ENCODE measurements around the gene TBC1D13.

TBC1D13 gene

DNA sequence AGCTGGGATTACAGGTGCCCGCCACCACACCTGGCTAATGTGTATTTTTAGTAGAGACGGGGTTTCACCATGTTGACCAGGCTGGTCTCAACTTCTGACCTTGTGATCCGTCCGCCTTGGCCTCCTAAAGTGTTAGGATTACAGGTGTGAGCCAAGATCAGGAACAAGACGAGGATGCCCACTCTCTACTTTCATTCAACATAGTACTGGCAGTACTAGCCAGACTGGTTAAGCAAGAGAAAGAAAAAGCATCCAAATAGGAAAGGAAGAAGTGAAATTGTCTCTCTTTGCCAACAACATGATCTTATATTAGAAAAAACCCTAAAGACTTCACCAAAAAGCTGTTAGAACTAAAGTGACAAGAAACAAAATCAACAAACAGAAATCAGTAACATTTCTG, 23.8 kb downstream of the TBC1D13 start:
- Histone ChIP-seq H4K20me1 (ENCODE audit: control insufficient read depth, insufficient read depth, low read depth, low read length) (no peaks in the 10 kb centered on the region), H3K4me3 (ENCODE audit: low read length) (no peak overlapping the region), H3K4me2 (ENCODE audit: low read length) (no peak overlapping the region), H3K79me2 (ENCODE audit: control insufficient read depth, low read length) (no peaks in the 10 kb centered on the region), H3K9me2 (replicated peaks; ENCODE audit: control insufficient read depth, low read length) (no peaks in the 10 kb centered on the region), H3K27me3 (ENCODE audit: control insufficient read depth, low read length) (no peaks in the 10 kb centered on the region), H3K9me3 (ENCODE audit: control insufficient read depth, insufficient read depth, low read length) (no peaks in the 10 kb centered on the region), H3K27ac (ENCODE audit: low read depth, low read length) (no peak overlapping the region), H3K4me1 (ENCODE audit: control insufficient read depth, low read length) (peaks cover 8% of the 10 kb centered on the region), H3F3A (ENCODE audit: control insufficient read depth, insufficient read depth) (peaks cover 3% of the 10 kb centered on the region; the same call in 1 of the 2 replicates), H3K36me3 (ENCODE audit: control insufficient read depth, low read length) (peaks cover 16% of the 10 kb centered on the region)
- TF ChIP-seq EZH2phosphoT487 (IDR thresholded peaks at IDR 0.05; ENCODE audit: borderline replicate concordance, low read length), result no peak

DNA sequence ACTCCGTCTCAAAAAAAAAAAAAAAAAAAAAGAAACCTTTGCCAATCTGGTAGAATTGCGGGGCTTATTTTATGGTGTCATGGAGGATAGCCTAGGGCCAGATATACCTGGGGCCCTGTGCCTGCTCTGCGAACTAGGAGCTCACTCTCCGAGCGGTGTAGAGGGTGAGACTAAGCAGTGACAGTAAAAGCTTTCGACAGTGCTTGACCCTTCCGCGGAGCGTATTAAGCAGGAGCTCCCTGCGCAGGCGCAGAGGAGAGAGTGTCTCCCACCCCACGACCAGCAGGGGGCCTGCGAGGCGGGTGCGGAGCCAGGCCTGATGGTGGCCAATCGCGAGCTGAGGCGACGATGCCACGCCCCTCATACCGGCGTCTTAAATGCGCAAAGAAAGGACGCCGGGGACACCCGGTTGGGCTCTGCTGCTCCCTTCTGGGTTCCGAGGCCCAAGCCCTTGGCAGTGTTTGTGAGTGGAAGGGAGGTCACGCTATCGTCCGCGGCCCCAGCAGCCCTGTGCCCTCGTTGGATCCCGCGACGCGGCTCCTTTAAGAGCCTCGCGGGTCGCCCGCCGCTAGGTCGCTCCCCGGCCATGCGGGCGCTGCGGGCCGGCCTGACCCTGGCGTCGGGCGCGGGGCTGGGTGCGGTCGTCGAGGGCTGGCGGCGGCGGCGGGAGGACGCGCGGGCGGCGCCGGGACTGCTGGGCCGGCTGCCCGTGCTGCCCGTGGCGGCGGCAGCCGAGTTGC, 31.2 kb downstream of the TBC1D13 start, which contains the start of gene ENDOG:
Gene ENDOG, plus strand, starts transcription at position 402 of the 740 bp plus-strand sequence. Its CDS starts 185 bp downstream, at position 587.
- Histone ChIP-seq H3K4me3 (ENCODE audit: low read length) (peak within 1 kb of the TSS; percentile 89), H3K9me2 (replicated peaks; ENCODE audit: control insufficient read depth, low read length) (no peaks in the 10 kb centered on the region), H3K9me3 (ENCODE audit: control insufficient read depth, insufficient read depth, low read length) (no peaks in the 10 kb centered on the region), H3K4me2 (ENCODE audit: low read length) (peak within 1 kb of the TSS; percentile 98), H3F3A (ENCODE audit: control insufficient read depth, insufficient read depth) (no peaks in the 10 kb centered on the region), H3K27me3 (ENCODE audit: control insufficient read depth, low read length) (no peaks in the 10 kb centered on the region), H3K79me2 (ENCODE audit: control insufficient read depth, low read length) (peaks cover 19% of the 10 kb centered on the region), H4K20me1 (ENCODE audit: control insufficient read depth, insufficient read depth, low read depth, low read length) (no peaks in the 10 kb centered on the region), H3K4me1 (ENCODE audit: control insufficient read depth, low read length) (peaks cover 29% of the 10 kb centered on the region), H3K27ac (ENCODE audit: low read depth, low read length) (peak within 1 kb of the TSS; percentile 32; the same call in 1 of the 2 replicates), H3K36me3 (ENCODE audit: control insufficient read depth, low read length) (peaks cover 42% of the 10 kb centered on the region)
- TF ChIP-seq, protein P1, sequence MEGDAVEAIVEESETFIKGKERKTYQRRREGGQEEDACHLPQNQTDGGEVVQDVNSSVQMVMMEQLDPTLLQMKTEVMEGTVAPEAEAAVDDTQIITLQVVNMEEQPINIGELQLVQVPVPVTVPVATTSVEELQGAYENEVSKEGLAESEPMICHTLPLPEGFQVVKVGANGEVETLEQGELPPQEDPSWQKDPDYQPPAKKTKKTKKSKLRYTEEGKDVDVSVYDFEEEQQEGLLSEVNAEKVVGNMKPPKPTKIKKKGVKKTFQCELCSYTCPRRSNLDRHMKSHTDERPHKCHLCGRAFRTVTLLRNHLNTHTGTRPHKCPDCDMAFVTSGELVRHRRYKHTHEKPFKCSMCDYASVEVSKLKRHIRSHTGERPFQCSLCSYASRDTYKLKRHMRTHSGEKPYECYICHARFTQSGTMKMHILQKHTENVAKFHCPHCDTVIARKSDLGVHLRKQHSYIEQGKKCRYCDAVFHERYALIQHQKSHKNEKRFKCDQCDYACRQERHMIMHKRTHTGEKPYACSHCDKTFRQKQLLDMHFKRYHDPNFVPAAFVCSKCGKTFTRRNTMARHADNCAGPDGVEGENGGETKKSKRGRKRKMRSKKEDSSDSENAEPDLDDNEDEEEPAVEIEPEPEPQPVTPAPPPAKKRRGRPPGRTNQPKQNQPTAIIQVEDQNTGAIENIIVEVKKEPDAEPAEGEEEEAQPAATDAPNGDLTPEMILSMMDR (IDR thresholded peaks at IDR 0.05; ENCODE audit: low read depth, low read length, poor library complexity, severe bottlenecking), result peak; percentile 87
- TF ChIP-seq EZH2phosphoT487 (IDR thresholded peaks at IDR 0.05; ENCODE audit: borderline replicate concordance, low read length), result no peak

DNA sequence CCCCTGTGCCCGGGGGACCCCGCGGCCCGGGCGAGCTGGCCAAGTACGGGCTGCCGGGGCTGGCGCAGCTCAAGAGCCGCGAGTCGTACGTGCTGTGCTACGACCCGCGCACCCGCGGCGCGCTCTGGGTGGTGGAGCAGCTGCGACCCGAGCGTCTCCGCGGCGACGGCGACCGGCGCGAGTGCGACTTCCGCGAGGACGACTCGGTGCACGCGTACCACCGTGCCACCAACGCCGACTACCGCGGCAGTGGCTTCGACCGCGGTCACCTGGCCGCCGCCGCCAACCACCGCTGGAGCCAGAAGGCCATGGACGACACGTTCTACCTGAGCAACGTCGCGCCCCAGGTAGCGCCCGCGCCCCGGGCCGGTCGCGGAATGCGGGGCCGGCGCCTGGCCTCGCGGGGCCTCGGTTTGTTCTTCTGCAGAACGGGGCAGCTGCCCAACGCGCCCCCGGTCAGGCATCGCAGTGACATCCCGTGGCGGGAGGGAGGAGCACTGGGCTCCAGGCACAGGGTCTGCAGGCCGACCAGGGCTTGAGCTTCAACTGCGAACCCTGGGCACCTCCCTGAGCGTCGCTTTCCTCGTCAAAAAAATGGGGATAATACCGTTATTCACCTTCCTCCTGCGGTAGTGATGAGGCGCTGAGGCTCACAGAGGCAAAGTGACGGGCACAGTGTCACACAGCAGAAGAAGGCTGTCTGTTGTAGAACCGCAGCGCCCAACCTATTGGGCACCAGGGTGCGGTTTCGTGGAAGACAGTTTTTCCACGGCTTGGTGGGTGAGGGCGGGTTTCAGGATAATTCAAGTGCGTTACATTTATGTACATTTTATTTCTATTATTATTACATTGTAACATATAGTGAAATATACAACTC, 32.0 kb downstream of the TBC1D13 start:
- H3K4me3 ChIP-seq (ENCODE audit: low read length), result peak overlapping the region; percentile 89
- peaks cover 19% of the 10 kb centered on the region for H3K79me2 ChIP-seq (ENCODE audit: control insufficient read depth, low read length)
- no peaks in the 10 kb centered on the region for H3K9me3 ChIP-seq (ENCODE audit: control insufficient read depth, insufficient read depth, low read length)
- H3K4me2 ChIP-seq (ENCODE audit: low read length), result peak overlapping the region; percentile 98
- peak overlapping the region; percentile 32; the same call in 1 of the 2 replicates for H3K27ac ChIP-seq (ENCODE audit: low read depth, low read length)
- no peaks in the 10 kb centered on the region for H4K20me1 ChIP-seq (ENCODE audit: control insufficient read depth, insufficient read depth, low read depth, low read length)
- H3K27me3 ChIP-seq (ENCODE audit: control insufficient read depth, low read length), result no peaks in the 10 kb centered on the region
- TF ChIP-seq, protein P1 (IDR thresholded peaks at IDR 0.05; ENCODE audit: low read depth, low read length, poor library complexity, severe bottlenecking), result peak; percentile 15
- no peak for TF ChIP-seq EZH2phosphoT487 (IDR thresholded peaks at IDR 0.05; ENCODE audit: borderline replicate concordance, low read length)
- peaks cover 50% of the 10 kb centered on the region for H3K36me3 ChIP-seq (ENCODE audit: control insufficient read depth, low read length)
- peaks cover 29% of the 10 kb centered on the region for H3K4me1 ChIP-seq (ENCODE audit: control insufficient read depth, low read length)
- H3K9me2 ChIP-seq (replicated peaks; ENCODE audit: control insufficient read depth, low read length), result no peaks in the 10 kb centered on the region
- H3F3A ChIP-seq (ENCODE audit: control insufficient read depth, insufficient read depth), result no peaks in the 10 kb centered on the region
